MM.1S (cell line): Measurements from ENCODE around the gene PPP1R37.

Source experiments
- CTCF ChIP-seq: fragments of 300-600 bp; sonication (generic); IDR thresholded peaks from 2 replicates; pipeline ENCODE4 v1.5.1; 2016; ENCODE audit warnings: antibody characterized with exemption, low read length, mixed read lengths
- EZH2 ChIP-seq: fragments of 300-600 bp; sonication (generic); optimal IDR thresholded peaks from 2 replicates; pipeline ENCODE3; 2017; ENCODE audit warnings: low read depth, mild to moderate bottlenecking, antibody characterized with exemption, low read length, mixed read lengths

GRCh38 chr19:45095496-45096413, 2.8 kb downstream of the PPP1R37 start:
- no peak for TF ChIP-seq CTCF
- no peak for TF ChIP-seq EZH2
